CD8-positive, alpha-beta memory T cell (primary cell): ENCODE data around the gene SMIM12. TPM values are rescaled to one million over a fixed set of nuclear protein-coding genes. Genes with fewer than 3 reads are reported as not detected.
"Not testable (repeated sequence)": the region's sequence is repeated elsewhere in the genome, so short reads cannot be mapped to it uniquely, and the experiment has no call there.

Experiments used
- CTCF ChIA-PET: fragments of 350-600 bp; sonication (Branson Sonifier 250); formaldehyde crosslinking; loops from one replicate; lab custom pipeline; 2021; ENCODE audit warnings: antibody characterized with exemption; lab: Charles Lee
- POLR2A ChIA-PET: fragments of 350-600 bp; sonication (Branson Sonifier 250); formaldehyde crosslinking; loops from one replicate; lab custom pipeline; 2021; ENCODE audit warnings: antibody characterized with exemption; lab: Charles Lee
- DNase-seq, 5 donors: peaks; one replicate each; pipeline versions ENCODE4 v3.0.0 to v3.0.0-alpha.2; 2020 to 2022; ENCODE audit warnings: mixed read lengths in 1 of 5
- H3K27ac ChIP-seq: one replicate; pipeline ENCODE4 v1.7.0; 2013; ENCODE audit warnings: low read depth, mild to moderate bottlenecking, low read length, moderate library complexity
- H3K27me3 ChIP-seq: 2 replicates; pipeline ENCODE4 v1.7.0; 2013; ENCODE audit warnings: low read length, mild to moderate bottlenecking; ENCODE audit not compliant: insufficient read depth, poor library complexity, severe bottlenecking
- H3K36me3 ChIP-seq: 2 replicates; pipeline ENCODE4 v1.7.0; 2013; ENCODE audit warnings: mild to moderate bottlenecking, low read length, moderate library complexity; ENCODE audit not compliant: insufficient read depth
- H3K4me1 ChIP-seq: 2 replicates; pipeline ENCODE4 v1.7.0; 2013; ENCODE audit warnings: mild to moderate bottlenecking, low read length, moderate library complexity; ENCODE audit not compliant: insufficient read depth
- H3K4me3 ChIP-seq: 2 replicates; pipeline ENCODE4 v1.7.0; 2013; ENCODE audit warnings: mild to moderate bottlenecking, low read length
- H3K9me3 ChIP-seq: 2 replicates; pipeline ENCODE4 v1.7.0; 2013; ENCODE audit warnings: mild to moderate bottlenecking, low read length
- H3K27ac Mint-ChIP-seq, 8 donors: one replicate each; pipeline ENCODE4 v1.8.0; 2020 to 2021; ENCODE audit warnings: mixed read lengths in 8 of 8, mild to moderate bottlenecking in 6 of 8, inconsistent platforms in 3 of 8, moderate library complexity in 3 of 8
- H3K27me3 Mint-ChIP-seq, 2 donors: one replicate each; pipeline ENCODE4 v1.8.0; 2020 to 2021; ENCODE audit warnings: mixed read lengths in 2 of 2, mild to moderate bottlenecking in 1 of 2, moderate library complexity in 1 of 2
- H3K36me3 Mint-ChIP-seq, 3 donors: one replicate each; pipeline ENCODE4 v1.8.0; 2020 to 2021; ENCODE audit warnings: mixed read lengths in 3 of 3, inconsistent platforms in 1 of 3, mild to moderate bottlenecking in 1 of 3
- H3K4me1 Mint-ChIP-seq, 3 donors: one replicate each; pipeline ENCODE4 v1.8.0; 2020 to 2021; ENCODE audit warnings: mixed read lengths in 3 of 3, inconsistent platforms in 1 of 3, mild to moderate bottlenecking in 1 of 3
- H3K4me3 Mint-ChIP-seq, 7 donors: one replicate each; pipeline ENCODE4 v1.8.0; 2020 to 2021; ENCODE audit warnings: mixed read lengths in 7 of 7, mild to moderate bottlenecking in 6 of 7, moderate library complexity in 4 of 7, inconsistent platforms in 2 of 7
- H3K9me3 Mint-ChIP-seq, 5 donors: one replicate each; pipeline ENCODE4 v1.8.0; 2020 to 2022; ENCODE audit warnings: mixed read lengths in 5 of 5, mild to moderate bottlenecking in 3 of 5, moderate library complexity in 2 of 5, inconsistent platforms in 1 of 5
- polyA plus RNA-seq: library from polyadenylated mRNA; unstranded; fragments of 300-500 nt; fragmentation: Illumina TruSeq; gene quantifications from one replicate; pipeline ENCODE4 v1.2.3, GENCODE V29; 2021
- total RNA-seq, 2 experiments: library from RNA; stranded (reverse); gene quantifications; one replicate each; pipeline ENCODE4 v1.2.3, GENCODE V29; 2021

The SMIM12 gene
- total and polyA plus RNA-seq, 3 experiments from 2014 or later: 76.3 to 92.7 (median 79.1) TPM

DNA sequence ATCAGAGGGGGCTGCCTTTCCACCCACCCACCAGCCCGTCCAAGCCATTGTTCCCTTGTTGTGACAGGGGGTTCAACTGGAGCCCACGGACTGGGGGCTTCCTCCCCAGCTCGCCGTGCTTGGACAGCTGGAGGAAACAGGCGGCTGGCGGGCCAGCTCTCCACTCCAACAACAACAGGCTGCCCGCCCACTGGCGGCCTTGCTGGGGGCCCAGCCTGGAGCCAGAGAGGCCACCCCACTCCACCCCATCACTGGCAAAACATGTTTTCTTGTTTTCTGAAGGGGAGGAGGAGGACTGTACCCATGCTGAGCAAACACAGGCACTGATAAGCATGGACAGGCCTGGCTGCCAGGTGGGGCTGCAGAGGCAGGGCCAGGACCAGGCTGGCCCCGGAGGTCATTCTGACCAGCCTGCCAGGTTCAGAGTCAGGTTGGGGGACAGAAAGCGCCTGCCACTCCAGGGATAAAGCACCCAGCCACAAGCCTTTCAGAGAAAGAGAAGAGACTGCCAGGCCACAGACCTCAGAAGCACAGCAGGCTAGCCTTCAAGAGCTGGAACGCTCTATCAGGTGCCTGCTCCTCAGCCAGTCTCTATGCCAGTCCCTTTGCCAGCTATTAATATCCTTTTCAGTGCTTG is 34.0 kb downstream of the SMIM12 start:
- ChIA-PET POLR2A (no interaction called here), CTCF (no interaction called here)
- Mint-ChIP-seq H3K9me3 (no peaks in the 10 kb centered on the region), H3K36me3 (peaks cover 0 to 2% (median 2%) of the 10 kb centered on the region in 3 donors), H3K4me3 (no peak overlapping the region), H3K27me3 (peaks cover 0 to 2% of the 10 kb centered on the region in 2 donors), H3K4me1 (no peaks in the 10 kb centered on the region), H3K27ac (no peak overlapping the region)
- Histone ChIP-seq H3K27ac (no peak overlapping the region), H3K9me3 (no peaks in the 10 kb centered on the region), H3K4me1 (no peaks in the 10 kb centered on the region), H3K36me3 (no peaks in the 10 kb centered on the region), H3K4me3 (no peak overlapping the region), H3K27me3 (no peaks in the 10 kb centered on the region)
- no peak for DNase-seq

DNA sequence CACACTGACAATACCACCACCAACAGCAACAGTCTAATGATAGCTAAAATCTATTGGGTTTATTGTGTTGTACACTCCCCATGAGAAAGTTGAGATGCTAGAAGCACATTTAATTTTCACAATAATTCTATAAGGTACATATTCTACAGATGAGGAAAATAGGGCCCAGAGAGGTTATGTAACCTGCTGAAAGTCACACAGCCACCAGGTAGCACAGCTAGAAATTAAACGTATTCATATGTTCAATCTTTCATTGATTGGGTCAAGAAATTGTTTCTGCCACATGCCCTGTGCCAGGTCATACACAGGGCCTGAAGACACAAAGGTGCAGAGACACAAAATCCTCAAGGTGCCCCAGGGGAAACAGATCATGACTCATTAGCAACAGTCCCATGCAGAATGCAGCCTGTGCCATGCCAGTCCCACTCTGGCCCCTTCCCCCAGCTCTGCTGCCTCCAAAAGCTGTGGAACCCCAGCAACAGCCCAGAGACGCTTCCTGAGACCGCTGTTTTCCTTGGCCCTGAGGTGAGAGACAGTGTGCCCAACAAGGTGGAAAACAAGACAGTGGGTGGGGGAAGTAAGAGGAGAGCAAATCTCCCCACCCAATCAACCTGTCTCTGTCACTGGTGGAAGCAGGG is 34.6 kb downstream of the SMIM12 start:
- Mint-ChIP-seq H3K27me3 (peaks cover 0 to 2% of the 10 kb centered on the region in 2 donors), H3K27ac (peak overlapping the region in 3 of 8 donors; percentile 6 to 38 (median 29)), H3K4me3 (no peak overlapping the region), H3K36me3 (peaks cover 0 to 7% (median 2%) of the 10 kb centered on the region in 3 donors), H3K9me3 (no peaks in the 10 kb centered on the region), H3K4me1 (no peaks in the 10 kb centered on the region)
- H3K4me1 ChIP-seq: no peaks in the 10 kb centered on the region
- H3K9me3 ChIP-seq: no peaks in the 10 kb centered on the region
- POLR2A ChIA-PET: no interaction called here
- H3K36me3 ChIP-seq: no peaks in the 10 kb centered on the region
- H3K27me3 ChIP-seq: no peaks in the 10 kb centered on the region
- CTCF ChIA-PET: no interaction called here
- H3K27ac ChIP-seq: no peak overlapping the region
- DNase-seq: no peak
- H3K4me3 ChIP-seq: no peak overlapping the region

DNA sequence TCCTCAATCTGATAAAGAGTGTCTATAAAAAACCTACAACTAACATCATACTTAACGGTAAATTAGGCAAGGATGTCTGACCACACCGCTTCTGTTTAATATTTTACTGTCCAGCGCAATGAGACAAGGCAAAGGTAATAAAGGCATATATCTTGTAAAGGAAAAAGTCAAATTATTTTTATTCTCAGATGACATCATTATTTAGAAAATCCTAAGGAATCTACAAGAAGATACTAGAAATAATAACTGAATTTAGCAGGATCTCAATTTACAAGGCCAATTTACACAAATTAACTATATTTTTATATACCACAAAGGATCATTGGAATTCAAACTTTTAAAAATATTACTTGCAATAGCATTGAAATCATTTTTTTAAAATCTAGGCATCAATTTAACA is 37.3 kb downstream of the SMIM12 start:
- no peak for DNase-seq
- CTCF ChIA-PET: no interaction called here
- H3K27ac Mint-ChIP-seq: no peak overlapping the region

DNA sequence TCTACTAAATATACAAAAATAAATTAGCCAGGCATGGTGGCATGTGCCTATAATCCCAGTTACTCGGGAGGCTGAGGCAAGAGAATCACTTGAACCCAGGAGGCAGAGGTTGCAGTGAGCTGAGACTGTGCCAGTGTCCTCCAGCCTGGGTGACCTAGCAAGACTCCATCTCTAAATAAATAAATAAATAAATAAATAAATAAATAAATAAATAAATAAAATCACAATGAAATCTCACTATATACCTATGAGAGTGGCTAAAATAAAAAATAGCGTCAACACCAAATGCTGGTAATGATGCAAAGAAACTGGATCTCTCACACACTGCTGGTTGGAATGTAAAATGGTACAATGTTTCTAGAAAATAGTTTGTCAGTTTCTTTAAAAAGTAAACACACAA is 40.7 kb downstream of the SMIM12 start:
- CTCF ChIA-PET, H3K27ac Mint-ChIP-seq, H3K9me3 Mint-ChIP-seq, H3K9me3 ChIP-seq, DNase-seq, POLR2A ChIA-PET, H3K4me1 Mint-ChIP-seq, H3K4me3 Mint-ChIP-seq, H3K36me3 ChIP-seq, H3K27me3 Mint-ChIP-seq, H3K27me3 ChIP-seq, H3K4me1 ChIP-seq, H3K4me3 ChIP-seq, H3K27ac ChIP-seq: not testable (repeated sequence)
- H3K36me3 Mint-ChIP-seq: peaks cover 0 to 13% (median 3%) of the 10 kb centered on the region in 3 donors

More for the DNA sequence above, 37.3 kb downstream of the SMIM12 start:
- H3K27ac ChIP-seq: no peak overlapping the region
- H3K4me1 ChIP-seq: no peaks in the 10 kb centered on the region
- Mint-ChIP-seq H3K27me3 (peaks cover 0 to 2% of the 10 kb centered on the region in 2 donors), H3K4me3 (no peak overlapping the region), H3K36me3 (peaks cover 2 to 13% (median 3%) of the 10 kb centered on the region in 3 donors), H3K9me3 (no peaks in the 10 kb centered on the region), H3K4me1 (no peaks in the 10 kb centered on the region)
- H3K27me3 ChIP-seq: no peaks in the 10 kb centered on the region
- POLR2A ChIA-PET: no interaction called here
- no peaks in the 10 kb centered on the region for H3K36me3 ChIP-seq
- no peak overlapping the region for H3K4me3 ChIP-seq
- H3K9me3 ChIP-seq: no peaks in the 10 kb centered on the region

DNA sequence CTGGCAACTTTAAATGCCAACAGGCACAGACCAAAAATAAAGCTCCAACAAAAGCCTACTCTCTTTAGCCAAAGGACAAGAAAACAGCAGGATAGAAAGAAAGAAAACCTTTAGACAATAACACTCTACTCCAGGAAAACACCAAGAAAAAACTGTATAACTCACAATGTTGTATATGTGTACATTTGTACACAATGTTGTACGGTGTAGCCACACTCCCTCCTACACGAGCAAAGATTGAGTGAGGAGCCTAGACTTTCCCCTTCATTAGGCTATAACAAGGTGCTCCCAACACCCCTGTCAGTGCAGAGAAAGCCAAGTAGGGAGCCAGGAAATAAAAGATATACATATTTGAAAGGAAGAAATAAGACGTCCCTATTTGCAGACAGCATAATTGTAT is 42.8 kb downstream of the SMIM12 start:
- Histone ChIP-seq H3K4me1 (no peaks in the 10 kb centered on the region), H3K36me3 (no peaks in the 10 kb centered on the region), H3K9me3 (no peaks in the 10 kb centered on the region), H3K27me3 (no peaks in the 10 kb centered on the region), H3K4me3 (no peak overlapping the region), H3K27ac (no peak overlapping the region)
- H3K27ac Mint-ChIP-seq: peak overlapping the region in 1 of 8 donors; percentile 1
- H3K9me3 Mint-ChIP-seq: no peaks in the 10 kb centered on the region
- POLR2A ChIA-PET: no interaction called here
- H3K4me3 Mint-ChIP-seq: no peak overlapping the region
- H3K4me1 Mint-ChIP-seq: no peaks in the 10 kb centered on the region
- H3K27me3 Mint-ChIP-seq: no peaks in the 10 kb centered on the region
- DNase-seq: no peak
- H3K36me3 Mint-ChIP-seq: peaks cover 0 to 13% (median 3%) of the 10 kb centered on the region in 3 donors
- CTCF ChIA-PET: no interaction called here

DNA sequence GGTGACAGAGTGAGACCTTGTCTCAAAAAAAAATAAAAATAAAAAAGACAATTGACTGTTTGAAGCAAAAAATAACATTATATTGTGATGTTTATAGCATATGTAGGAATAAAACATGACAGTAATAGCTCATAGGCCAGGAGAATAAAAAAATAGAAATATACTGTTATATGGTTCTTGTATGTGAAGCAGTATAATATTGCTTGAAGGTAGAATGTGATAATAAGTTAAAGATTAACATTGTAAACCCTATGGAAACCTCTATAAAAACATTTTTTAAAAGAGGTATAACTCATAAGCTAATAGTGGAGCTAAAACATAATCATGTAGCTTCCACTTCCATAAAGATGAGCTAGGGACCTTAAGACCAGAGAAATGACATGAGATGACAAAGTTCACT is 43.2 kb downstream of the SMIM12 start:
- ChIA-PET CTCF (no interaction called here), POLR2A (no interaction called here)
- Histone ChIP-seq H3K36me3 (no peaks in the 10 kb centered on the region), H3K27me3 (no peaks in the 10 kb centered on the region), H3K4me1 (no peaks in the 10 kb centered on the region), H3K4me3 (no peak overlapping the region), H3K27ac (no peak overlapping the region), H3K9me3 (no peaks in the 10 kb centered on the region)
- Mint-ChIP-seq H3K4me1 (no peaks in the 10 kb centered on the region), H3K4me3 (no peak overlapping the region), H3K27me3 (no peaks in the 10 kb centered on the region), H3K27ac (no peak overlapping the region), H3K9me3 (no peaks in the 10 kb centered on the region), H3K36me3 (peaks cover 0 to 13% (median 3%) of the 10 kb centered on the region in 3 donors)
- DNase-seq: no peak

DNA sequence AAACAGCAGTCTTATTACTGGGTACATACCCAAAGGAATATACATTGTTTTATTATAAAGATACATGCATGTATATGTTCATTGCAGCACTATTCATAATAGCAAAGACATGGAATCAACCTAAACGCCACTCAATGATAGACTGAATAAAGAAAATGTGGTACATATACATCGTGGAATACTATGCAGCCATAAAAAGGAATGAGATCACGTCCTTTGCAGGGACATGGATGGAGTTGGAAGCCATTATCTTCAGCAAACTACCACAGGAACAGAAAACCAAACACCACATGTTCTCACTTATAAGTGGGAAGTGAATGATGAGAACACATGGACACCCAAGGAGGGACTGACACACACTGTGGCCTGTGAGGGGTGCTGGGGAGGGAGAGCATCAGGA is 48.8 kb downstream of the SMIM12 start:
- DNase-seq, H3K9me3 Mint-ChIP-seq, CTCF ChIA-PET, H3K4me1 Mint-ChIP-seq, H3K27me3 Mint-ChIP-seq, H3K27ac ChIP-seq, H3K27me3 ChIP-seq, H3K9me3 ChIP-seq, H3K4me3 ChIP-seq, H3K27ac Mint-ChIP-seq, POLR2A ChIA-PET, H3K4me1 ChIP-seq, H3K4me3 Mint-ChIP-seq, H3K36me3 ChIP-seq: not testable (repeated sequence)
- H3K36me3 Mint-ChIP-seq: peaks cover 0 to 17% (median 2%) of the 10 kb centered on the region in 3 donors

DNA sequence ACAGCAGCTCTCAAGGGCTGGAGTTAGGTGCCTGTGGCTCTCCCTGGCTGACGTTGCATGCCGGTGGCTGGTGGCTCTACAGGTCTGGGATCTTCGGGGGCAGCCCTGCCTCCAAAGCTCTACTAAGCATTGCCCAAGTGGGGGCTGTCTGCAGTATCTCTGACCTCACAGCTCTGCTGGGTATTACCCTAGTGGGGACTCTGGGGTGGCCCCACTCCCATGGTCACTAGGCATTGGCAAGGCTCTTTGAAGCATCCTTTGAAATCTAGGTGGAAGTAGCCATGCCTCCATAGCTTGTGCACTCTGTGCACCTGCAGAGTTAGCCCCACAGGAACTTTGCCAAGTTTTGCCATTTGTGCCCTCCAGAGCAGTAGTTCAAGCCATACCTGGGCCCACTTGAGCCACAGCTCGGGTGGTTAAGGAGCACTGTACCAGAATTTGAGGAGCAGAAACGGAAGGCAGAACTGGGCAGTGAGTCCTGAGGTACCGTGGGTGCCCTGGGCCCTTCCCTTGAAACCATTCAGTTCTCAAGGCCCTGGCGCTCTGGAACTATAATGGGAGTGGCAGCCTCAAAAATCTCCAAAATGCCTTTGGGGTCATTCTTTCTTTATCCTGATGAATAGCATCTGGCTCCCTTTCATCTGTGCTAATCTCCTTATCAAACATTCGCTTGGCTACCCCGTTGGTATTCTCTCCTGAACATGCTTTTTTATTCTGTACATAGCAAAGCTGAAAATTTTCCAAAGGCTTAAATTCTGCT is 51.3 kb downstream of the SMIM12 start:
- ChIA-PET POLR2A (no interaction called here), CTCF (no interaction called here)
- H3K4me1 Mint-ChIP-seq: peaks cover 0 to 5% (median 0%) of the 10 kb centered on the region in 3 donors
- H3K27me3 Mint-ChIP-seq: no peaks in the 10 kb centered on the region
- H3K27ac Mint-ChIP-seq: no peak overlapping the region
- Histone ChIP-seq H3K4me3 (no peak overlapping the region), H3K27ac (no peak overlapping the region), H3K9me3 (no peaks in the 10 kb centered on the region), H3K27me3 (no peaks in the 10 kb centered on the region), H3K4me1 (no peaks in the 10 kb centered on the region), H3K36me3 (no peaks in the 10 kb centered on the region)
- no peak overlapping the region for H3K4me3 Mint-ChIP-seq
- DNase-seq: no peak
- H3K36me3 Mint-ChIP-seq: peaks cover 2 to 28% (median 4%) of the 10 kb centered on the region in 3 donors
- H3K9me3 Mint-ChIP-seq: peaks cover 0 to 12% (median 3%) of the 10 kb centered on the region in 5 donors
